GM18526 (cell line): ENCODE measurements around the gene RPL39.

Experiments
- POLR2A ChIP-seq: IDR thresholded peaks from 3 replicates; pipeline ENCODE4 v1.6.1; 2011; ENCODE audit not compliant: insufficient read length; ENCODE audit errors: extremely low read depth

Gene RPL39

GRCh38 chrX:119791437-119792231 lies at the start of gene RPL39:
RPL39 (minus strand) TSS chrX:119791630; CDS start chrX:119791576, 54 bp downstream.
- TF ChIP-seq POLR2A, result peak; percentile 87

GRCh38 chrX:119833905-119834304 lies 42.5 kb upstream of the RPL39 start:
- no peak for TF ChIP-seq POLR2A

- no peak for TF ChIP-seq POLR2A
Measured at GRCh38 chrX:119828446-119828845, 37.0 kb upstream of the RPL39 start.

- TF ChIP-seq POLR2A, result no peak
Measured at GRCh38 chrX:119826399-119826959, 35.0 kb upstream of the RPL39 start.

- no peak for TF ChIP-seq POLR2A
Measured at GRCh38 chrX:119817130-119817690, 25.8 kb upstream of the RPL39 start.

- TF ChIP-seq POLR2A, result no peak
Measured at GRCh38 chrX:119816300-119816699, 24.9 kb upstream of the RPL39 start.

DNA sequence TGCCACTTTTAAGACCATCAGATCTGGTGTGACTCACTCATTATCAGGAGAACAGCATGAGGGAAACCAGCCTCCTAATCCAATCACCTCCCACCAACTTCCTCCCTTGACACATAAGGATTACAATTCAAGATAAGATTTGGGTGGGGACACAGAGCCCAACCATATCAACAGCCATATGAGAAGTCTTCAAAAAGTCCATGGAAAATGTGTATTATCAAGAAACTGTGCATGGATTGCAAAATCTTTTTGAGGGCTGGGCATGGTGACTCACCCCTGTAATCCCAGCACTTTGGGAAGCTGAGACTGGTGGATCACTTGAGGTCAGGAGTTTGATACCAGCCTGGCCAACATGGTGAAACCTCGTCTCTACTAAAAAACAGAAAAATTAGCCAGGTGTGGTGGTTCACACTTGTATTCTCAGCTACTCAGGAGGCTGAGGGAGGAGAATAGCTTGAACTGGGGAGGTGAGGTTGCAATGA lies 17.8 kb upstream of the RPL39 start:
- no peak for TF ChIP-seq POLR2A

GRCh38 chrX:119802546-119802945 lies 11.1 kb upstream of the RPL39 start:
- TF ChIP-seq POLR2A, result no peak

- TF ChIP-seq POLR2A, result no peak
Measured at GRCh38 chrX:119801253-119802221, 10.1 kb upstream of the RPL39 start.

DNA sequence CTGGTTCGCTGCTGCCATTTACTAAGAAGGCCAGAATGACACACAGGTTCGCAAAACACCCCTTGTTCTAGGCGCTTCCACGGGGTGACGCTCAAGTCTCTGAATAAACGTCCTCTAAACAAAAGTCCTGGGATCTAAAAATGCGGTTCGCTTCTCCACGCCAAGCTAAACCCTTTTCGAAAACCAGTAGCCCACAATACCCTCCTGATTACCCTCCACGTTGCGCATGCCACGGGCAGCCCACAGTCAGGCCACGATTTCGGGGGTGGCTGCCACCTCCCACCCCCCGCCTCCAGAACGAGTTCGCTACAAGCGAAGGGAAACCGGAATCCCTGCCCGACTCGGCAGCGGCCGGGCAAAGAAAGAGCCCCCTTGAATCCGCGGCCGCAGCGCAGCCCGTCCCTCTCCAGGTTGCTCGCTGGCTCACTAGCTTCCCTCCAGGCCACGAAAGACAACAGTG lies 423 bp downstream of the RPL39 start:
- TF ChIP-seq POLR2A, result no peak

DNA sequence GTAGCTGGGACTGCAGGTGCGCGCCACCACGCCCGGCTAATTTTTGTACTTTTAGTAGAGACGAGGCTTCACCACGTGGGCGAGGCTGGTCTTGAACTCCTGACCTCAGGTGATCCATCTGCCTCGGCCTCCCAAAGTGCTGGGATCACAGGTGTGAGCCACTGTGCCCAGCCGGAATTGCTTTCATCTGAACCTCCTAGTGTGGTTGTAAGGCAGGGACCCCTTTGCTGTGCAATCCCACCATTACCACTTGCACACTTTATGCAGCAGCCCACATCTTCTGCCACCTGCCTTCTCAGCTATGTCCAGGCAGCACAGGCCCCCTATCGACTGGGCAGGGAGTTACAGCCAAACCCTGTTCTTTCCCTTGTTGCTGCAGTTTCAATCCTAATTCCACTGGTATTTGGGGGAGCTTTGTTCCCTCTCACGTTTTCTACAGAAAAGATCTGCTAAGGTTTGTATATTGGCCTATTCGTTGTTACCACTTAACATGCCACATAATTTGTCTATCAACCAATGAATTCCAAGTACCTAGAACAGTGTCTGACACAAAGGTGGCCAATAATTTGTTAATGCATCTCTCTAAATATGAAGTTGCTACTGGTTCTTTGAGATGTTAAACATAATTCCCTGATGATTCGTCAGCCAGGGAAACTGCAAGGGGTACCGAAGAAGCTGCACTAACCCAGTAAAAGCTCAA lies 6.5 kb downstream of the RPL39 start:
- no peak for TF ChIP-seq POLR2A

GRCh38 chrX:119783026-119783425 lies 8.4 kb downstream of the RPL39 start:
- TF ChIP-seq POLR2A, result no peak

GRCh38 chrX:119778829-119779228 lies 12.6 kb downstream of the RPL39 start:
- TF ChIP-seq POLR2A, result no peak

GRCh38 chrX:119775517-119776238 lies 15.8 kb downstream of the RPL39 start:
- no peak for TF ChIP-seq POLR2A
